SK-N-SH treated with all-trans-retinoic acid at 6 μM for 48 hours (cell line): Measurements from ENCODE around the gene PSMD7.

Source experiments
- ATAC-seq: fragments of 200-7000 bp; cut with Tn5 transposase; 3 replicates; pipeline ENCODE4 v1.9.1; 2020; ENCODE audit warnings: mild to moderate bottlenecking, moderate library complexity
- ARNTL ChIP-seq: fragments of 450-650 bp; formaldehyde crosslinking; IDR thresholded peaks from 2 replicates; pipeline ENCODE4 v1.5.0; 2020; ENCODE audit warnings: low read depth, mild to moderate bottlenecking, moderate library complexity, borderline replicate concordance
- BACH2 ChIP-seq: fragments of 250-450 bp; sonication (Bioruptor Pico); IDR thresholded peaks from 2 replicates; pipeline ENCODE4 v1.9.0; 2021; ENCODE audit warnings: mild to moderate bottlenecking, borderline replicate concordance
- CREB5 ChIP-seq: fragments of 250-450 bp; sonication (Bioruptor Pico); IDR thresholded peaks from 2 replicates; pipeline ENCODE4 v1.5.1; 2020; ENCODE audit warnings: low read depth, mild to moderate bottlenecking, moderate library complexity
- CSDC2 ChIP-seq: fragments of 250-450 bp; sonication (Bioruptor Pico); IDR thresholded peaks from 2 replicates; pipeline ENCODE4 v1.5.0; 2020; ENCODE audit warnings: mild to moderate bottlenecking, moderate library complexity
- CSRNP3 ChIP-seq: fragments of 250-450 bp; sonication (Bioruptor Pico); IDR thresholded peaks from 2 replicates; pipeline ENCODE4 v1.5.1; 2021; ENCODE audit warnings: mild to moderate bottlenecking, moderate library complexity
- ESRRG ChIP-seq: fragments of 250-450 bp; sonication (Bioruptor Pico); IDR thresholded peaks from 2 replicates; pipeline ENCODE4 v1.6.1; 2021; ENCODE audit warnings: mild to moderate bottlenecking
- GLIS3 ChIP-seq: fragments of 250-450 bp; sonication (Bioruptor Pico); IDR thresholded peaks from 2 replicates; pipeline ENCODE4 v1.5.0; 2020; ENCODE audit warnings: mild to moderate bottlenecking, moderate library complexity
- ISL1 ChIP-seq: fragments of 250-450 bp; sonication (Bioruptor Pico); IDR thresholded peaks from 2 replicates; pipeline ENCODE4 v2.1.2; 2022; ENCODE audit warnings: mild to moderate bottlenecking, moderate library complexity
- OSR1 ChIP-seq: fragments of 250-450 bp; sonication (Bioruptor Pico); IDR thresholded peaks from 2 replicates; pipeline ENCODE4 v1.8.0; 2022; ENCODE audit warnings: moderate library complexity, mild to moderate bottlenecking, inconsistent platforms
- PATZ1 ChIP-seq: fragments of 250-450 bp; sonication (Bioruptor Pico); IDR thresholded peaks from 2 replicates; pipeline ENCODE4 v1.8.0; 2020; ENCODE audit warnings: mild to moderate bottlenecking, moderate library complexity, borderline replicate concordance
- POU6F1 ChIP-seq: fragments of 250-450 bp; sonication (Bioruptor Pico); IDR thresholded peaks from 2 replicates; pipeline ENCODE4 v1.8.0; 2021; ENCODE audit warnings: low read depth, mild to moderate bottlenecking, moderate library complexity, borderline replicate concordance
- PPARA ChIP-seq: fragments of 250-450 bp; sonication (Bioruptor Pico); IDR thresholded peaks from 2 replicates; pipeline ENCODE4 v1.5.0; 2020; ENCODE audit warnings: mild to moderate bottlenecking, borderline replicate concordance
- RARB ChIP-seq: fragments of 250-450 bp; sonication (Bioruptor Pico); IDR thresholded peaks from 2 replicates; pipeline ENCODE4 v1.8.0; 2021; ENCODE audit warnings: mild to moderate bottlenecking, moderate library complexity
- SNAI2 ChIP-seq: fragments of 250-450 bp; sonication (Bioruptor Pico); IDR thresholded peaks from 2 replicates; pipeline ENCODE4 v1.5.0; 2020; ENCODE audit warnings: mild to moderate bottlenecking, moderate library complexity
- TCF4 ChIP-seq: fragments of 250-450 bp; sonication (Bioruptor Pico); IDR thresholded peaks from 2 replicates; pipeline ENCODE4 v1.8.0; 2021; ENCODE audit warnings: mild to moderate bottlenecking, moderate library complexity, borderline replicate concordance
- TOX ChIP-seq: fragments of 250-450 bp; sonication (Bioruptor Pico); IDR thresholded peaks from 2 replicates; pipeline ENCODE4 v1.8.0; 2021; ENCODE audit warnings: mild to moderate bottlenecking, moderate library complexity, borderline replicate concordance
- TSHZ2 ChIP-seq: fragments of 250-450 bp; sonication (Bioruptor Pico); IDR thresholded peaks from 2 replicates; pipeline ENCODE4 v1.5.0; 2020; ENCODE audit warnings: mild to moderate bottlenecking, moderate library complexity
- ZC3H10 ChIP-seq: fragments of 250-450 bp; sonication (Bioruptor Pico); IDR thresholded peaks from 2 replicates; pipeline ENCODE4 v1.5.1; 2021; ENCODE audit warnings: mild to moderate bottlenecking, moderate library complexity
- ZFP3 ChIP-seq: fragments of 250-450 bp; sonication (Bioruptor Pico); IDR thresholded peaks from 2 replicates; pipeline ENCODE4 v1.5.0; 2020; ENCODE audit warnings: mild to moderate bottlenecking, moderate library complexity
- ZFP30 ChIP-seq: fragments of 450-650 bp; formaldehyde crosslinking; IDR thresholded peaks from 2 replicates; pipeline ENCODE4 v1.5.0; 2022; ENCODE audit warnings: mild to moderate bottlenecking, moderate library complexity
- ZNF565 ChIP-seq: fragments of 450-650 bp; formaldehyde crosslinking; conservative IDR thresholded peaks from 2 replicates; pipeline ENCODE4 v1.5.0; 2020; ENCODE audit warnings: low read depth, mild to moderate bottlenecking, moderate library complexity
- ZNF70 ChIP-seq: fragments of 450-650 bp; formaldehyde crosslinking; IDR thresholded peaks from 2 replicates; pipeline ENCODE4 v1.5.0; 2020; ENCODE audit warnings: mild to moderate bottlenecking, moderate library complexity
- ZNF8 ChIP-seq: fragments of 450-650 bp; formaldehyde crosslinking; IDR thresholded peaks from 2 replicates; pipeline ENCODE4 v1.5.0; 2020; ENCODE audit warnings: mild to moderate bottlenecking, moderate library complexity

The PSMD7 gene

GRCh38 chr16:74288065-74288464, 8.5 kb upstream of the PSMD7 start:
- TF ChIP-seq ZNF70 (CRISPR knock-in tag) (no peak), ZFP3 (CRISPR knock-in tag) (no peak), TOX (CRISPR knock-in tag) (no peak), TSHZ2 (CRISPR knock-in tag) (no peak), TCF4 (CRISPR knock-in tag) (no peak), ARNTL (CRISPR knock-in tag) (no peak), ZNF565 (CRISPR knock-in tag) (no peak), ISL1 (CRISPR knock-in tag) (no peak), POU6F1 (CRISPR knock-in tag) (no peak), PATZ1 (no peak), CSDC2 (CRISPR knock-in tag) (no peak), ESRRG (CRISPR knock-in tag) (no peak), ZC3H10 (CRISPR knock-in tag) (no peak), BACH2 (CRISPR knock-in tag) (no peak), CREB5 (no peak)
- no peak for ATAC-seq

GRCh38 chr16:74290356-74290755, 6.3 kb upstream of the PSMD7 start:
- TF ChIP-seq ZC3H10 (CRISPR knock-in tag) (no peak), ISL1 (CRISPR knock-in tag) (no peak), BACH2 (CRISPR knock-in tag) (no peak), ZNF8 (CRISPR knock-in tag) (no peak), ZFP3 (CRISPR knock-in tag) (no peak), GLIS3 (CRISPR knock-in tag) (no peak), ESRRG (CRISPR knock-in tag) (no peak), CSRNP3 (CRISPR knock-in tag) (no peak), ZNF565 (CRISPR knock-in tag) (no peak), ZFP30 (CRISPR knock-in tag) (no peak), ZNF70 (CRISPR knock-in tag) (no peak), PATZ1 (no peak), PPARA (CRISPR knock-in tag) (no peak), TSHZ2 (CRISPR knock-in tag) (no peak), POU6F1 (CRISPR knock-in tag) (no peak), OSR1 (CRISPR knock-in tag) (no peak), CSDC2 (CRISPR knock-in tag) (no peak), SNAI2 (CRISPR knock-in tag) (no peak), RARB (CRISPR knock-in tag) (no peak)
- TF ChIP-seq, all 23 proteins: peak for 0
- ATAC-seq, result no peak
